ENCODE measurements around the gene SRGAP2B. TPM values are rescaled to one million over a fixed set of nuclear protein-coding genes. Genes with fewer than 3 reads are reported as not detected.
"Not testable (repeated sequence)": the region's sequence is repeated elsewhere in the genome, so short reads cannot be mapped to it uniquely, and the experiment has no call there.

SRGAP2B gene
- total RNA-seq, 1 experiment from 2014 or later = 13.5 TPM

DNA sequence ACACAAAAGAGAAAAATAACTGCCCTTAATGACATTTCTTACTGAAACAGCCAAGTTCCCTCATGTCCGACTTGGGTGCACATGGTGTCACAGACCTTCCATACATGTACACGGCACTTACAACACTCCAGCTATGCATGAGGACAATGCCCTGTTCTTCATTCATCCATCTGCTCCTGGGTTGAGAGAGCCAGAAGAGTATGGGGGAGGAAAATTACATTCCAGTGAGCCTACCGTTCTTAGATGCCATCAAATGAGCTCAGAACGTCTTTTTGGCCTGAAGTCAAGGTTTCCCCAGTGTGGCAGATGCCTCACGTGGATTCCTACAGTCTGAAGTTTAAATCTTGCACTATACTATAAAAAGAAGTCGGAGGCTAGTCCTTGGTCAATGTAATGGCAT, 194.3 kb downstream of the SRGAP2B start:
- not testable (repeated sequence) for DNase-seq (ENCODE audit: low spot score)

DNA sequence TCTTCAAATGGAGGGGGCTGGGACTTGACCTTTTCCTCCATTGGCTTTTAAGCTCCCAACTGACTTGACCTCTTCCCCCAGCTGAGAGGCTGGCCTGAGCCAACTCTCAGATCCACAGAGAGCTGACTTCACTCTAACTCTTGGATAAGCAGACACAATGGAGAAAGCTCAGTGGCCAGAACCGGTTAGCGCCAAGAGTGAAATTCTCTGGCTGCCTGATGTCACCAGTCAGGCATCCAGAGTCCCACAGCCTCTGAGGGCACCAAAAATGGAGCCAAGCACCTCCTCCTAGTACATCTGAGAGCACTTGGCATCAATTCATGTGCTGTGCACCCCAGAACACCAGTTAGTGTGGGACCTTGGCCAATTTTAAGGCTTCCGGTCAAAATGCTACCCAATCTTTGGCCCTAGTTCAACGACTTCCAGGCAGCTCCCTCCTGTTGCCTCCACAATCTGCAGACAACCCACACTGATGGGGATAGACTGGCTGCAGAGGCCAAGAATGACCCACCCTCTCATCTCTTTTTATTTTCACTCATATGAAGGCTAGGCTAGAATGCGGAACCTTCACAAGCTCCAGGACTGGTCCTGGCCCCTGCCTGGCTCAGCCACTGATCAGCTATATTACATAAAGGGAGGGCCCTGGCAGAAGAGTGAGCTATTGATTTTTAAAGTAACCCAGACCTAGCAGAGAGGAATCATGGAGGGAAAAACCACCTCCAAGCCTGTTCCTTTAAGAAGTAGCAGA, 200.5 kb downstream of the SRGAP2B start:
- not testable (repeated sequence) for DNase-seq (ENCODE audit: low spot score)

DNA sequence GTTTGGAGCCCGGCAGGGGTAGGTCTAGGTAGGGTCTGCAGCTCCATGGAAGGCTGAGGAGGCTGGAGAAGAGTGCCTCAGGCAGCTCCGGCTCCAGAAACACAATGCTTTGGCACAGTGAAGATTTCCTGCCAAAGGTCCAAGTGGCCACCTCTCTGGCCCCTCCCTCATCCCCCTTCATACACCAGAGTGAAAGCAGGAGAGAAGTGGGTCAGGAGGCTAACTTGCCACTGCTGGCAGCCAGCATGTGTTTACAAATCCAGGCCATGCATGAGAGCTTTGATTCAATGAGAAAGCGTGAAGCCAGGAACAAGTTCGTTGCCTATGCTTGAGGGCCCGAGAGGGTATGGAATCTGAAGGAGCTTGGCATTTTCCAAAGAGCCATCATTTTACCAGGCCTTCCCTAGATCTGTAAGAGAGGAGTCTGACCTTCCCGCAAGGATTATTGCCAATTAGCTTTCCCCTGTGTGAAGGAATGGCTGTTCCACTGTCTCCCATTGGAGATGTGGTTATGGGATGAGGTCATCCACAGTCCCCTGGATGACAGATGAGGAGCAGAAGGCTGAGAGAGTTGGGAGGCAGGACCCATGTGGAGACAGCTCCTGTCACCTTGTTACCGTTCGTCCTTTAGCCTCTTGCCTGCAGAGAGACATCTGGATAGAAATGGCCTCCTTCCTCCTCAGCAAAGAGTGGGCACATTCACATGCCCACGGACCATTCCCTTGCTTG, 201.3 kb downstream of the SRGAP2B start:
- not testable (repeated sequence) for DNase-seq (ENCODE audit: low spot score)

DNA sequence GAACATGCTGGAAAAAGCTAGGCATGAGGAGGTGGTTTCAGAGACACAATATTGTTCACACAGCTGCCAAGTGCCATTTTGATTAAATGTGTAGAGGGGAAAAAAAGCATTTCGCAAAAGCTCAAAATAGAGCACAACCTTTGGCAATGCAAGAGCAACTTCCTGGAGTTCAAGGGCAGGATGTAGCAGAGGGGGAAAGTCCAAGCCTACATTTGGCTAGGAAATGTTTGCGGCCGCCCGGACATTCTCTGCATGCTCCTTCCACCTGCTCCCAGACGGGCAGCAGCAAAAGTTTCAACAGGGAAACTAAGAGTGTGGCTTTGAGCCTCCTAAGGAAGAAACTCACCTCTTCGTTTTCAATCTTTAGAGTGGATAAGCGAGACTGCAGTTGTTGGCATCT, 202.1 kb downstream of the SRGAP2B start:
- DNase-seq (ENCODE audit: low spot score) = not testable (repeated sequence)

DNA sequence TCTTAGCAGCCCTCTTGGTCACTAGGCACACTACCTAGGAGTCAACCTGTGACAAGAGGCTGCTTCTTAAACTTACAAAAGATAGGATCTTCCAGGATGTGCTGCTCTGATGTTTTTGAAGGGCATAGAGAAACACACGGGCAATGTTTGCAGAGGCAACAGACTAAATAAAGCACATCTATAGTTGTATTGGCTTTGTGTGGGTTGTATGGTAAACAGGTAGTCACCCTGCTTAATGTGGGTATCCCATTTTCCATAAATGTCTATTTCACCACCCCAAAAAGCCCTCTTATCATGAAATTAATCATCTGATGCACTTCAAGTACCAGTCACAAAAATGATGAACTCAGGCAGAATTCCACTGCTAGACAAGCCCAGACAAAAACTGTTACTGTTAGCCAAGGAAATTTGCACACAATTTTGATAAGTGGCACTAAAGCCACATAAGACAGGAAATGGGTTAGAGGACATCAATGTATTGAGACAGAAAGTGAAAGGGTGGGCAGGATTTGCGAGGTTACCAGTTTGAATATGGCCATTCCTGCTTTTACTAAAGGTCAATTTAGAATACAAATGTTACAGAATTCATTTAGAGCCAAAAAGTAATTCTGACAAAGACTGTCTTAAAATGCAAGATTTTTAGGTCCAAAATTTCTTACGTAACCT, 205.5 kb downstream of the SRGAP2B start:
- DNase-seq (ENCODE audit: low spot score) = not testable (repeated sequence)

DNA sequence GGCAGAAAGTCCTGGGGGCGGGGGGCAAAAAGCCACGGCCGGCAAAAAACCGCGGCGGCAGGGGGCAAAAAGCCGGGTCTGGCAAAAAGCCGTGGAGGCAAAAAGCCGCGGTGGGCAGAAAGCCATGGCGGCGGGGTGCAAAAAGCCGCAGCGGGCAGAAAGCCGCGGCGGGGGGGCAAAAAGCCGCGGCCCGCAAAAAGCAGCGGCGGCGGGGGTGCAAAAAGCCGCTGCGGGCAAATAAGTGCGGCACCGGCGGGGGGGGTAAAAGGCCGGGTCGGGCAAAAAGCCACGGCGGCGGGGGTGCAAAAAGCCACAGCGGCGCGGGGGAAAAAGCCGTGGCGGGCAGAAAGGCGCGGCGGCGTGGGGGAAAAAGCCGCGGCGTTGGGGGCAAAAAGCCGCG, 212.1 kb downstream of the SRGAP2B start:
- DNase-seq (ENCODE audit: low spot score) = peak; percentile 0

DNA sequence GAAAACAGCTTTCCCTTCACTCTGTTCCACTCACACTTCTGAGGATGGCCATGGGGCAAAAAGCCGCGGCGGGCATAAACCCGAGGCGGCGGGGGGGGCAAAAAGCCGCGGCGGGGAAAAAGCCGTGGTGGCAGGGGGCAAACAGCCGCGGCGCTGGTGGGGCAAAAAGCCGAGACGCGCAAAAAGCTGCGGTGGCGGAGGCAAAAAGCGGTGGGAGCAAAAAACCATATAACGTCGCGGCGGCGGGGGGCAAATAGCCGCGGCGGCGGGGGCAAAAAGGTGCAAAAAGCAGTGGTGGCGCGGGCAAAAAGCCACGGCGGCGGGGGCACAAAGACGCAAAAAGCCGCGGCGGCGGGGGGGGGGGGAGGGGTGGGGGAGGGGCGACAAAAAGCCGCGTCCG, 212.8 kb downstream of the SRGAP2B start:
- not testable (repeated sequence) for DNase-seq (ENCODE audit: low spot score)

DNA sequence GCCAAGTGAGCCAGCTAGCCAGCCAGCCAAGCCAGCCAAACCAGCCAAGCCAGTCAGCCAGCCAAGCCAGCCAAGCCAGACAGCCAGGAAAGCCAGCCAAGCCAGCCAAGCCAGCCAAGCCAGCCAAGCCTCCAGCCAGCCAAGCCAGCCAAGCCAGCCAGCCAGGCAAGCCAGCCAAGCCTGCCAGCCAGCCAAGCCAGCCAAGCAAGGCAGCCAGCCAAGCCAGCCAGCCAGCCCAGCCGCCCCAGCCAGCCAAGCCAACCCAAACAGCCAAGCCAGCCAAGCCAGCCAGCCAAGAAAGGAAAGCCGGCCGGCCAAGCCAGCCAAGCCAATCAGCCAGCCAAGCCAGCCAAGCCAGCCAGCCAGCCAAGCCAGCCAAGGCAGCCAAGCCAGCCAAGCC, 236.5 kb downstream of the SRGAP2B start:
- not testable (repeated sequence) for DNase-seq (ENCODE audit: low spot score)

Small RNA genes lying within 50 kb of the gene (small RNA-seq; reads per million reads assigned to genes)
- not detected for gene AC242498.1

Other genes with a start within 250 kb of the SRGAP2B start
- gene FAM72D, start 646 bp upstream of the SRGAP2B start, total RNA-seq (2014; rRNA removed; shearing (Covaris generic)) = 1.8 and 3.5 TPM in 2 replicates
- not detected in 2 replicates for gene PPIAL4D, start 146.8 kb upstream of the SRGAP2B start, total RNA-seq (2014; rRNA removed; shearing (Covaris generic))

All from HT-29 (cell line).